Motor neuron (in vitro differentiated cells): ENCODE results near the gene RCBTB1. TPM values are rescaled to one million over a fixed set of nuclear protein-coding genes. Genes with fewer than 3 reads are reported as not detected.

Source experiments
- ATAC-seq, 8 experiments: fragments of 200-7000 bp; cut with Tn5 transposase; replicated peaks in 6 of 8; 2 replicates each; pipeline ENCODE4 v1.8.0; 2021; ENCODE audit warnings: mild to moderate bottlenecking in 8 of 8, moderate library complexity in 8 of 8
- H3K27ac ChIP-seq, 2 donors: fragments of 250-450 bp; sonication (Bioruptor Pico); 2 replicates each; pipeline ENCODE4 v1.9.0; 2021; ENCODE audit warnings: antibody characterized with exemption in 2 of 2, mild to moderate bottlenecking in 2 of 2, moderate library complexity in 1 of 2
- H3K4me1 ChIP-seq, 2 donors: fragments of 250-450 bp; sonication (Bioruptor Pico); replicated peaks in 1 of 2; 2 replicates each; pipeline ENCODE4 v1.6.1; 2021; ENCODE audit warnings: antibody characterized with exemption in 2 of 2, mild to moderate bottlenecking in 2 of 2, moderate library complexity in 1 of 2
- H3K4me3 ChIP-seq, 5 donors: fragments of 250-450 bp; sonication (Bioruptor Pico); 2 replicates each; pipeline ENCODE4 v1.9.0; 2021; ENCODE audit warnings: antibody characterized with exemption in 5 of 5, mild to moderate bottlenecking in 5 of 5, moderate library complexity in 4 of 5
- WGBS, 10 experiments: fragments of 450-650 bp; shearing (Covaris generic); methylation state at CpG; one replicate each; pipeline ENCODE4 v1.0.0; 2022; 5-methylcytosine and 5-hydroxymethylcytosine counted together
- in situ Hi-C, 9 experiments: fragments of 400-800 bp; cut with MboI; loops; one replicate each; pipeline ENCODE4 v1.15.0; 2021; ENCODE audit warnings: low sequenced_read_pairs in 9 of 9, low pct_unique_long_range_greater_than_20kb in 2 of 9; ENCODE audit not compliant: unreplicated experiment in 9 of 9
- total RNA-seq, 8 experiments: library from RNA; unstranded; fragments of 300-600 nt; gene quantifications; 2 replicates each; pipeline versions ENCODE4 v1.2.3 to v1.2.4, GENCODE V29; 2022

The RCBTB1 gene
- total RNA-seq, 8 experiments from 2014 or later: 13.6 to 27.5 (median 17.7) TPM

DNA sequence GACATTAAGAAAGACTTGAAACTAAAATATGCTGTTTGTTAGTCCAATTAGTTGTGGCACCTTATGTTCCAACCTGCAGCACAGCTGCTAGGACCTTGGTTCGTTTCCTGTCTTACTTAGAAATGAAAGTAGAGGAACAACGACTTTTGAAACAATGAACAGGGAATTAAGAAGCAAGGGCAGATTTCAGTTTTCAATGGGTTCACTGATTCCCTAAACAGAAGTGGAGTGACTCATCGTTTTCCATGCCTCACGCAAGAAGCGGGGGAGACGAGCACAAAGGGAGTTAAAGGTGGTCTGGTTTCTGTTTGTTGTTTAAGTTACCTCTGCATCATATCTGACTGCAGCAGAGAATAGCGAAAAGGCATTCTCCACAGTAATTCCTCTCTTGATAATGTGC is 44.8 kb downstream of the RCBTB1 start:
- Histone ChIP-seq H3K27ac (no peak overlapping the region), H3K4me3 (no peak overlapping the region), H3K4me1 (no peaks in the 10 kb centered on the region)
- in situ Hi-C loops: no loop called here
- 73 to 100% (median 88%) methylated on average over 1 to 7 of the region's 7 CpGs; no CpG with 5 or more reads in 1 of the 10 experiments for WGBS, 10 experiments
- ATAC-seq: no peak

DNA sequence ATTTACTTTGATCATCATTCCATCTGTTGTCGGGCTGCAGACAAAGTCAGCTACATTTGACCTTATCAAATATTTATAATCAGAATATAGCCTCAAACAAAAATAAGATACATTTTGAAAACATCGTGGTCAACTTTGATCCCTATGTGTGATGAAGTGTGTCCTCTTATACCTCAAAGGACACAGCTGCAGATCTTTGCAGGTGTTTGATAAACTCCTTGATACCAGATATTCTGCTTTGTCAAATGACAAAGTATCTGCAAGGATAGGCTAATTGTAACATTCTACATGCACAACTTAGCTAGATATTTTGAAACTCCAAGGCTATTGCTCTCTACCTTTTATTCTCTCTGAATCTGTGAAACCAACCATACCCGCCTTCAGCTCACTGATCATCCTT is 45.6 kb downstream of the RCBTB1 start:
- Histone ChIP-seq H3K4me1 (no peaks in the 10 kb centered on the region), H3K27ac (no peak overlapping the region), H3K4me3 (no peak overlapping the region)
- in situ Hi-C loops: no loop called here
- WGBS, 10 experiments: 92 to 100% (median 100%) methylated on average over 1 to 3 of the region's 3 CpGs; no CpG with 5 or more reads in 1 of the 10 experiments
- no peak for ATAC-seq

- in situ Hi-C loops: no loop called here
- 70 to 100% (median 89%) methylated on average over 1 to 5 of the region's 5 CpGs; no CpG with 5 or more reads in 3 of the 10 experiments for WGBS, 10 experiments
- H3K27ac ChIP-seq: no peak overlapping the region
- H3K4me3 ChIP-seq: no peak overlapping the region
- H3K4me1 ChIP-seq: no peaks in the 10 kb centered on the region
- no peak for ATAC-seq
Observed at GRCh38 chr13:49539313-49539712, 46.0 kb downstream of the RCBTB1 start.

GRCh38 chr13:49538404-49538803 is 47.0 kb downstream of the RCBTB1 start:
- ATAC-seq: no peak
- Histone ChIP-seq H3K27ac (no peak overlapping the region), H3K4me1 (no peaks in the 10 kb centered on the region), H3K4me3 (no peak overlapping the region)
- WGBS, 10 experiments: 69 to 100% (median 100%) methylated on average over 1 to 2 of the region's 2 CpGs; no CpG with 5 or more reads in 6 of the 10 experiments
- in situ Hi-C loops: no loop called here

- Histone ChIP-seq H3K4me1 (no peaks in the 10 kb centered on the region), H3K27ac (no peak overlapping the region), H3K4me3 (no peak overlapping the region)
- 76 to 100% (median 83%) methylated on average over 1 to 7 of the region's 7 CpGs for WGBS, 10 experiments
- no peak for ATAC-seq
- in situ Hi-C loops: no loop called here
Observed at GRCh38 chr13:49536144-49536873, 49.0 kb downstream of the RCBTB1 start.

GRCh38 chr13:49533591-49534269 is 51.6 kb downstream of the RCBTB1 start:
- no peak for ATAC-seq
- Histone ChIP-seq H3K4me3 (no peak overlapping the region), H3K27ac (no peak overlapping the region), H3K4me1 (no peaks in the 10 kb centered on the region)
- 0 to 100% (median 80%) methylated on average over 1 to 6 of the region's 7 CpGs; no CpG with 5 or more reads in 1 of the 10 experiments for WGBS, 10 experiments
- in situ Hi-C loops: no loop called here

GRCh38 chr13:49533011-49533410 is 52.3 kb downstream of the RCBTB1 start:
- no peak overlapping the region for H3K27ac ChIP-seq
- ATAC-seq: no peak
- no peak overlapping the region for H3K4me3 ChIP-seq
- H3K4me1 ChIP-seq: no peaks in the 10 kb centered on the region
- in situ Hi-C loops: no loop called here

DNA sequence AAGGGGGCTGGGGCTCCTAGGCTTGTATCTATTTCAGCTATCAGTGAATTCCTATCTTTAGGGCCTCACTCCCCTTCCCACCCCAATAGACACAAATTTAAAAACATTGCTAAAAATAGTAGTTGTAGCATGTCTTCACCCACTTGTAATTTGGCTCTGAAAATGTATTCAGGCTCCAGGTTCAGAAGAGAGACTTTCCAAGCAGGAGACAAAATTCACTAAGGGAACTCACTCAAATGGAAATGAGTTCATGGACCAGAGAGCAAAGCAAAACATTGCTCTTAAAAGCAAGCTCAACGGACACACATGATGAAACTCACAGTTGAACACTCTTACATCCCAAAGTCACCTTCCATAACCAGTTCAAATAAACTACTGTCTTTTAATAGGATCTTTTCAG is 52.8 kb downstream of the RCBTB1 start:
- Histone ChIP-seq H3K4me1 (no peaks in the 10 kb centered on the region), H3K27ac (no peak overlapping the region), H3K4me3 (no peak overlapping the region)
- in situ Hi-C loops: no loop called here
- no peak for ATAC-seq
- WGBS, 10 experiments: 36 to 100% (median 100%) methylated on average over 1 of the region's 1 CpG; no CpG with 5 or more reads in 2 of the 10 experiments

- in situ Hi-C loops: no loop called here
- no peak overlapping the region for H3K27ac ChIP-seq
- no peak overlapping the region for H3K4me3 ChIP-seq
- ATAC-seq: no peak
- H3K4me1 ChIP-seq: no peaks in the 10 kb centered on the region
- 82 to 100% (median 97%) methylated on average over 1 to 7 of the region's 7 CpGs; no CpG with 5 or more reads in 2 of the 10 experiments for WGBS, 10 experiments
Observed at GRCh38 chr13:49530457-49530856, 54.9 kb downstream of the RCBTB1 start.

GRCh38 chr13:49528161-49528560 is 57.2 kb downstream of the RCBTB1 start:
- H3K4me1 ChIP-seq: no peaks in the 10 kb centered on the region
- 33 to 100% (median 93%) methylated on average over 1 of the region's 1 CpG; no CpG with 5 or more reads in 2 of the 10 experiments for WGBS, 10 experiments
- no peak for ATAC-seq
- no peak overlapping the region for H3K4me3 ChIP-seq
- in situ Hi-C loops: no loop called here
- H3K27ac ChIP-seq: no peak overlapping the region

- no peaks in the 10 kb centered on the region for H3K4me1 ChIP-seq
- H3K4me3 ChIP-seq: no peak overlapping the region
- H3K27ac ChIP-seq: no peak overlapping the region
- WGBS, 10 experiments: 0 to 100% (median 73%) methylated on average over 1 to 2 of the region's 2 CpGs; no CpG with 5 or more reads in 3 of the 10 experiments
- ATAC-seq: no peak
- in situ Hi-C loops: no loop called here
Observed at GRCh38 chr13:49527123-49527522, 58.2 kb downstream of the RCBTB1 start.

- WGBS, 10 experiments: 94 to 100% (median 99%) methylated on average over 1 to 5 of the region's 5 CpGs; no CpG with 5 or more reads in 2 of the 10 experiments
- ATAC-seq: no peak
- H3K4me1 ChIP-seq: no peaks in the 10 kb centered on the region
- no peak overlapping the region for H3K4me3 ChIP-seq
- in situ Hi-C loops: no loop called here
- H3K27ac ChIP-seq: no peak overlapping the region
Observed at GRCh38 chr13:49524740-49525501, 60.4 kb downstream of the RCBTB1 start.

DNA sequence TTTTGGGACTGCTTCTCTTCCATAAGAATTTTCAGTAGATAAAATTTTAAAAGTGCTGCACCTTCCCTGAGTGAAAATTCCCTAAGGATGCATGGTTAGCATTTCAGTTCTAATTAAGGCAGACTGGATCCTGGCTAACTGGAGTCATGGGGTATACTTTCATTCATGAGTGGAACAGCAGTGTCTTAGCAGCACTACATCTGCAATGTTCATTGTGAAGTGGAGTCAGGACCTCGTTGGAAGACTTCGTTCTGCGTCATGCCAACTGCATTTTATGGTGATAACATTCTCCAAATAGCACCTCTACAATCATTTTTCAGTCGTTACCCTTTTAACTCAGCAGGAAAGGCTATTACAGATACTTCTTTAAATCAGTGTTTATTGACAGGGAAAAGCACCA is 64.1 kb downstream of the RCBTB1 start:
- 70 to 100% (median 89%) methylated on average over 1 to 4 of the region's 4 CpGs; no CpG with 5 or more reads in 5 of the 10 experiments for WGBS, 10 experiments
- in situ Hi-C loops: no loop called here
- ATAC-seq: no peak
- Histone ChIP-seq H3K4me3 (no peak overlapping the region), H3K27ac (no peak overlapping the region), H3K4me1 (no peaks in the 10 kb centered on the region)
